Osteoblast (primary cell): ENCODE data around the gene FGD6. TPM values are rescaled to one million over a fixed set of nuclear protein-coding genes. Genes with fewer than 3 reads are reported as not detected.

Experiments
- DNase-seq: peaks from one replicate; pipeline ENCODE4 v3.0.0; 2011; ENCODE audit warnings: low spot score, mixed read lengths; ENCODE audit not compliant: insufficient read length; ENCODE audit errors: missing footprints
- H2AFZ ChIP-seq: 2 replicates; pipeline ENCODE4 v1.6.0; 2011; ENCODE audit warnings: mild to moderate bottlenecking, low read length
- H3K27ac ChIP-seq: 2 replicates; pipeline ENCODE4 v1.5.1; 2011; ENCODE audit warnings: mild to moderate bottlenecking, low read depth, low read length, moderate library complexity
- H3K27me3 ChIP-seq: 2 replicates; pipeline ENCODE4 v1.6.0; 2012; ENCODE audit warnings: mild to moderate bottlenecking, control low read depth, inconsistent platforms, low read length, moderate library complexity; ENCODE audit not compliant: insufficient read depth
- H3K36me3 ChIP-seq: 2 replicates; pipeline ENCODE4 v1.5.1; 2011; ENCODE audit warnings: mild to moderate bottlenecking, low read length, control low read depth, moderate library complexity; ENCODE audit not compliant: insufficient read depth
- H3K4me1 ChIP-seq: 2 replicates; pipeline ENCODE4 v1.5.1; 2011; ENCODE audit warnings: mild to moderate bottlenecking, low read length, control low read depth, moderate library complexity; ENCODE audit not compliant: insufficient read depth
- H3K4me2 ChIP-seq: 2 replicates; pipeline ENCODE4 v1.6.0; 2011; ENCODE audit warnings: mild to moderate bottlenecking, low read length; ENCODE audit not compliant: insufficient read depth
- H3K4me3 ChIP-seq: fragments of 200-600 bp; sonication (generic); 3 replicates; pipeline ENCODE4 v1.5.1; 2012; ENCODE audit warnings: mild to moderate bottlenecking, low read length, inconsistent platforms; ENCODE audit not compliant: insufficient read depth
- H3K79me2 ChIP-seq: 2 replicates; pipeline ENCODE4 v1.6.0; 2012; ENCODE audit warnings: mild to moderate bottlenecking, low read length, control low read depth, inconsistent platforms; ENCODE audit not compliant: insufficient read depth
- H3K9me3 ChIP-seq: 2 replicates; pipeline ENCODE4 v1.5.1; 2011; ENCODE audit warnings: low read depth, low read length, control low read depth
- H4K20me1 ChIP-seq: 2 replicates; pipeline ENCODE4 v1.6.0; 2012; ENCODE audit warnings: mild to moderate bottlenecking, low read length, control low read depth; ENCODE audit not compliant: insufficient read depth
- total RNA-seq: library from RNA; depleted of rRNA; stranded (reverse); fragments of >200 nt; gene quantifications from 2 replicates; pipeline ENCODE4 v1.2.3, GENCODE V29; 2012
- TF ChIP-seq, protein P1 (sequence below): IDR thresholded peaks from 2 replicates; pipeline ENCODE4 v1.5.1; 2011; ENCODE audit warnings: mild to moderate bottlenecking, low read depth, low read length, moderate library complexity; ENCODE audit errors: extremely low read depth

Gene FGD6
- total RNA-seq, 1 donor = 11.9 TPM

DNA sequence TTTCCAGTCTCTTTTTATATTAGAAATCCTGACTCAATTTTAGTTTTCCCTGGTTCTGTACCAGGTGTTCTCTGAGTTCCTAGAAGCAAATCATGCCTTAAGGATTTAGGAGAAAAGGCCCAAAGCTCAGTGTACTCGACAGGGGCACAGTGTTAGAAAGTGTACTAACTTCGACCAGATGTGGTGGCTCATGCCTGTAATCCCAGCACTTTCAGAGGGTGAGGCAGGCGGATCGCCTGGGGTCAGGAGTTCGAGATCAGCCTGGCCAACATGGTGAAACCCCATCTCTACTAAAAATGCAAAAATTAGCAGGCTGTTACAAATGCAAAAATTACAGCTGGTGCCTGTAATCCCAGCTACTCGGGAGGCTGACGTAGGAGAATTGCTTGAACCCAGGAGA lies 12.4 kb upstream of the FGD6 start:
- no peaks in the 10 kb centered on the region for H3K9me3 ChIP-seq
- H3K27me3 ChIP-seq = no peaks in the 10 kb centered on the region
- DNase-seq = no peak
- no peaks in the 10 kb centered on the region for H3K36me3 ChIP-seq
- no peak overlapping the region for H3K27ac ChIP-seq
- H4K20me1 ChIP-seq = peaks cover 5% of the 10 kb centered on the region
- H3K4me1 ChIP-seq = peaks cover 2% of the 10 kb centered on the region
- H3K4me2 ChIP-seq = no peak overlapping the region
- H3K79me2 ChIP-seq = peaks cover 85% of the 10 kb centered on the region
- H2AFZ ChIP-seq = no peak overlapping the region
- TF ChIP-seq, protein P1, sequence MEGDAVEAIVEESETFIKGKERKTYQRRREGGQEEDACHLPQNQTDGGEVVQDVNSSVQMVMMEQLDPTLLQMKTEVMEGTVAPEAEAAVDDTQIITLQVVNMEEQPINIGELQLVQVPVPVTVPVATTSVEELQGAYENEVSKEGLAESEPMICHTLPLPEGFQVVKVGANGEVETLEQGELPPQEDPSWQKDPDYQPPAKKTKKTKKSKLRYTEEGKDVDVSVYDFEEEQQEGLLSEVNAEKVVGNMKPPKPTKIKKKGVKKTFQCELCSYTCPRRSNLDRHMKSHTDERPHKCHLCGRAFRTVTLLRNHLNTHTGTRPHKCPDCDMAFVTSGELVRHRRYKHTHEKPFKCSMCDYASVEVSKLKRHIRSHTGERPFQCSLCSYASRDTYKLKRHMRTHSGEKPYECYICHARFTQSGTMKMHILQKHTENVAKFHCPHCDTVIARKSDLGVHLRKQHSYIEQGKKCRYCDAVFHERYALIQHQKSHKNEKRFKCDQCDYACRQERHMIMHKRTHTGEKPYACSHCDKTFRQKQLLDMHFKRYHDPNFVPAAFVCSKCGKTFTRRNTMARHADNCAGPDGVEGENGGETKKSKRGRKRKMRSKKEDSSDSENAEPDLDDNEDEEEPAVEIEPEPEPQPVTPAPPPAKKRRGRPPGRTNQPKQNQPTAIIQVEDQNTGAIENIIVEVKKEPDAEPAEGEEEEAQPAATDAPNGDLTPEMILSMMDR = no peak
- no peak overlapping the region for H3K4me3 ChIP-seq

DNA sequence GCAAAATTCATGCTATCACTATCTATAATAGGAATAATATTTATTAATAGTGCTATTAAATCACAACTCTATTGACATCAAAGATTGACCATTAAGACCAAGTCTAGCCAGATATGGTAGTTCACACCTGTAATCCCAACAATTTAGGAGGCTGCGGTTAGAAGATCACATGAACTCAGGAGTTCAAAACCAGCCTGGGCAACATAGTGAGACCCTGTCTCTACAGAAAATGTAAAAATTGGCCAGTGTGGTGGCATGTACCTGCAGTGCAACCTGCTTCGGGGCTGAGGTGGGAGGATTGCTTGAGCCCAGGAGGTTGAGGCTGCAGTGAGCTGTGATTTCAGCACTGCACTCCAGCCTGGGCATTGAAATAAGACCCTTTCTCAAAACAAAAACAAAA lies 11.3 kb upstream of the FGD6 start:
- no peak for DNase-seq
- peaks cover 91% of the 10 kb centered on the region for H3K79me2 ChIP-seq

DNA sequence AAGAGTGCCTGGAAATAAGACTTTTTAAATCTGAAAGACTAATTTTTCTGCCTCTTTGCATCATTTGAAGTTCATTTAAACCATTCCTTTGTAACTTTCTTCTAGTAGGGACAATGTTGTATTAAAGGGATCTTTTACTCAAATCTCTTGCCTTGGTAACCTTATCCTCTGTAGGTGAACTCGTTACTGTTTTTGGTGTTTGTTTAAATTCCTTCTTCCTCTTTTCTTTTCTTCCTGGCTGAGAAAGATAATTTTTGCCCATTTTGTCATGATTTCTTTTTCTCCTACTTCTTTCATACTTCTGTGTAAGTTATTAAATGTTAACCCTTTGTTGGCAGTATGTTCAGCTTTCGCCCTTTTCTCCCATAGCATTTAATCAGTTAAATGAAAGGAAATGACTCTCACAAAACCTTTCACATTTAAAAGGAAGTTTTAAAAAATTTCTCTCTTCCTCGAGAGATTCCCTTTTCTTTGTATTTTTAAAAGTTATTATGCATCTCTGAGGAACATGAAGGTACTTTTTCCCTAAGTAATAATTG lies 10.6 kb upstream of the FGD6 start:
- TF ChIP-seq, protein P1 = no peak
- H3K4me1 ChIP-seq = peaks cover 12% of the 10 kb centered on the region
- H3K9me3 ChIP-seq = no peaks in the 10 kb centered on the region
- H3K36me3 ChIP-seq = no peaks in the 10 kb centered on the region
- no peaks in the 10 kb centered on the region for H3K27me3 ChIP-seq
- no peak overlapping the region for H3K4me3 ChIP-seq
- DNase-seq = no peak
- no peak overlapping the region for H3K4me2 ChIP-seq
- peaks cover 12% of the 10 kb centered on the region for H4K20me1 ChIP-seq
- no peak overlapping the region for H2AFZ ChIP-seq
- no peak overlapping the region for H3K27ac ChIP-seq
- peaks cover 93% of the 10 kb centered on the region for H3K79me2 ChIP-seq

More for the DNA sequence above, 11.3 kb upstream of the FGD6 start:
- TF ChIP-seq, protein P1 = no peak
- Histone ChIP-seq H3K36me3 (no peaks in the 10 kb centered on the region), H4K20me1 (peaks cover 12% of the 10 kb centered on the region), H3K27ac (no peak overlapping the region), H2AFZ (no peak overlapping the region), H3K27me3 (no peaks in the 10 kb centered on the region), H3K4me2 (no peak overlapping the region), H3K9me3 (no peaks in the 10 kb centered on the region), H3K4me3 (no peak overlapping the region), H3K4me1 (peaks cover 12% of the 10 kb centered on the region)

DNA sequence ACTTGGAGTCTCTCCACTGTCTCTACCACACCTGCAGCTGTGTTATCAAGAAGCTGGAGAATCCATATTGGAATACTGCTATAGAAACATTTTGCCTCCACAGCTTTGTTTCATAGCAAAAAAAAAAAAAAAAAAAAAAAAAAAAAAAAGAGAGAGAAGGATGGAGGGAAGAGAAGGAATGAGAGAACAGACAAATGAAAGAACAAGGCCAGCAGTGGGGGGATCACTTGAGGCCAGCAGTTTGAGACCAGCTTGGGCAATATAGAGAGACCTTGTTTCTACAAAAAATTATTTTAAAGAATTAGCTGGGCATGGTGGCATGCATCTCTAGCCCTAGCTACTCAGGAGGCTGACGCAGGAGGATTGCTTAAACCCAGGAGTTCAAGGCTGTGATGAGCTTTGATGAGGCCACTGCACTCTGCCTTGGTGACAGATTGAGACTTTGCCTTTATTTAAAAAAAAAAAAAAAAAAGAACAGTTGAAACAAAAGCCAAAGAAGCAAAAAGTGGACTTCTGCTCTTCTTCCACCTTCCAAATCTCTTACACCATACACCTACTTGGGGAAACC lies 8.5 kb upstream of the FGD6 start:
- H4K20me1 ChIP-seq = peaks cover 14% of the 10 kb centered on the region
- H3K27ac ChIP-seq = no peak overlapping the region
- TF ChIP-seq, protein P1 = no peak
- H3K4me3 ChIP-seq = no peak overlapping the region
- H3K4me2 ChIP-seq = no peak overlapping the region
- no peaks in the 10 kb centered on the region for H3K36me3 ChIP-seq
- no peak for DNase-seq
- H3K9me3 ChIP-seq = no peaks in the 10 kb centered on the region
- peaks cover 12% of the 10 kb centered on the region for H3K4me1 ChIP-seq
- peaks cover 91% of the 10 kb centered on the region for H3K79me2 ChIP-seq
- H2AFZ ChIP-seq = no peak overlapping the region
- no peaks in the 10 kb centered on the region for H3K27me3 ChIP-seq
